Measurements from ENCODE around the gene FAR2. TPM values are rescaled to one million over a fixed set of nuclear protein-coding genes. Genes with fewer than 3 reads are reported as not detected.

FAR2 gene
- total and polyA plus RNA-seq, 2 donors (not counting 3 experiments of a cell fraction or from before 2014, with no cell fraction given) = 32.3 to 61.7 TPM

DNA sequence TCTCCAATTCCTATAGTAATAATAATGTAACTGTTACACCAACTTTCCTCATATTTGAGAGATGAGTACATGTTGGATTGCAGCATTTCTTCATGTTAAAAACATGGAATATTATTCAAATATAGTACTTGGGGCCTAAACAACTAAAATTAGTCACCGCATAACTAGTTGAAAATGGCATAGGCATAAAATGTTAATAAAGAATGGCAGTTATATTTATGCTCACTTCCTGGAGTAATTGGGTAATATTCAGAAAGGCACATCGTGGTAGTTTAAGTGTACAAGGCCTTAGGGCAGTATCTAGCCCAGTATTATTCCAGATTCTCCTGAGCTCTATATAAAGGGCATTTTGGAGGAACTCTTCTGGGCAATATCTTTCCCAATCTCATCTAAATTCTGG, 185.9 kb downstream of the FAR2 start:
- no peaks in the 10 kb centered on the region for H3K9me3 ChIP-seq (replicated peaks; ENCODE audit: control insufficient read depth, insufficient read depth, low read length)
- H3K4me3 ChIP-seq (replicated peaks in 1 of 3; ENCODE audit: insufficient read depth in 1 of 3, low read depth in 1 of 3, low read length in 3 of 3) = no peak overlapping the region
- no peaks in the 10 kb centered on the region for H4K20me1 ChIP-seq (replicated peaks; ENCODE audit: control insufficient read depth, extremely low read depth, insufficient read depth, low read length)
- TF ChIP-seq, protein P1, sequence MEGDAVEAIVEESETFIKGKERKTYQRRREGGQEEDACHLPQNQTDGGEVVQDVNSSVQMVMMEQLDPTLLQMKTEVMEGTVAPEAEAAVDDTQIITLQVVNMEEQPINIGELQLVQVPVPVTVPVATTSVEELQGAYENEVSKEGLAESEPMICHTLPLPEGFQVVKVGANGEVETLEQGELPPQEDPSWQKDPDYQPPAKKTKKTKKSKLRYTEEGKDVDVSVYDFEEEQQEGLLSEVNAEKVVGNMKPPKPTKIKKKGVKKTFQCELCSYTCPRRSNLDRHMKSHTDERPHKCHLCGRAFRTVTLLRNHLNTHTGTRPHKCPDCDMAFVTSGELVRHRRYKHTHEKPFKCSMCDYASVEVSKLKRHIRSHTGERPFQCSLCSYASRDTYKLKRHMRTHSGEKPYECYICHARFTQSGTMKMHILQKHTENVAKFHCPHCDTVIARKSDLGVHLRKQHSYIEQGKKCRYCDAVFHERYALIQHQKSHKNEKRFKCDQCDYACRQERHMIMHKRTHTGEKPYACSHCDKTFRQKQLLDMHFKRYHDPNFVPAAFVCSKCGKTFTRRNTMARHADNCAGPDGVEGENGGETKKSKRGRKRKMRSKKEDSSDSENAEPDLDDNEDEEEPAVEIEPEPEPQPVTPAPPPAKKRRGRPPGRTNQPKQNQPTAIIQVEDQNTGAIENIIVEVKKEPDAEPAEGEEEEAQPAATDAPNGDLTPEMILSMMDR (IDR thresholded peaks at IDR 0.05; ENCODE audit: extremely low read depth in 1 of 2, insufficient read depth in 1 of 2, low read depth in 1 of 2, low read length in 2 of 2) = no peak
- no peak for TF ChIP-seq MYC (IDR thresholded peaks at IDR 0.05; ENCODE audit: low read depth, low read length)
- TF ChIP-seq GATA2 (IDR thresholded peaks at IDR 0.05; ENCODE audit: insufficient read depth, insufficient read length, low read depth, low read length) = no peak
- no peak for TF ChIP-seq POLR2A (IDR thresholded peaks at IDR 0.05; ENCODE audit: low read depth, low read length)
- no peak for TF ChIP-seq FOS (IDR thresholded peaks at IDR 0.05; ENCODE audit: borderline replicate concordance, insufficient read depth, low read length)
- TF ChIP-seq EZH2 (IDR thresholded peaks at IDR 0.05; ENCODE audit: borderline replicate concordance, low read depth, low read length, severe bottlenecking) = no peak
- no peak for TF ChIP-seq JUN (IDR thresholded peaks at IDR 0.05; ENCODE audit: borderline replicate concordance, insufficient read depth, insufficient read length, low read depth)
- no peak for TF ChIP-seq POLR2AphosphoS5 (IDR thresholded peaks at IDR 0.05; ENCODE audit: insufficient read depth, low read depth, low read length)
- TF ChIP-seq, protein P2, sequence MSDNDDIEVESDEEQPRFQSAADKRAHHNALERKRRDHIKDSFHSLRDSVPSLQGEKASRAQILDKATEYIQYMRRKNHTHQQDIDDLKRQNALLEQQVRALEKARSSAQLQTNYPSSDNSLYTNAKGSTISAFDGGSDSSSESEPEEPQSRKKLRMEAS (IDR thresholded peaks at IDR 0.05; ENCODE audit: insufficient read depth, insufficient read length) = no peak
- H3K4me2 ChIP-seq (ENCODE audit: insufficient read depth, low read length) = no peak overlapping the region
- no peaks in the 10 kb centered on the region for H3K79me2 ChIP-seq (ENCODE audit: control insufficient read depth, insufficient read depth, low read length)
- no peak overlapping the region for H2AFZ ChIP-seq (ENCODE audit: low read depth, low read length)
- ChIA-PET CTCF (interaction anchor here (1.1 to 1.5 kb wide), 2 partner anchors 247 to 262 kb away, joined by 3 to 6 read pairs; no protein-coding TSS in a partner anchor), POLR2A (no interaction called here)
- intact Hi-C loops (cut with micrococcal nuclease) (no loop called here), dilution Hi-C loops (cut with MboI; ENCODE audit: extremely low pct_ligation_motif_present, low sequenced_read_pairs) (no loop called here)
- FAIRE-seq (no peak), DNase-seq (ENCODE audit: low read depth, low spot score) (no peak)
- no peak overlapping the region for H3K9ac ChIP-seq (replicated peaks; ENCODE audit: extremely low read depth, insufficient read depth, low read length)
- H3K27ac ChIP-seq (ENCODE audit: insufficient read depth, low read depth, low read length) = no peak overlapping the region
- H3K9me1 ChIP-seq (replicated peaks; ENCODE audit: control insufficient read depth, extremely low read depth, insufficient read depth, low read length) = no peaks in the 10 kb centered on the region
- H3K27me3 ChIP-seq (ENCODE audit: control insufficient read depth in 2 of 2, insufficient read depth in 2 of 2, low read length in 2 of 2) = no peaks in the 10 kb centered on the region
- peaks cover 3% of the 10 kb centered on the region in 2 experiments for H3K36me3 ChIP-seq (ENCODE audit: control insufficient read depth in 2 of 2, extremely low read depth in 1 of 2, insufficient read depth in 2 of 2, low read length in 2 of 2)
- no TSS peak for BruUV-seq (replicated peaks)
- no peaks in the 10 kb centered on the region for H3K4me1 ChIP-seq (ENCODE audit: control insufficient read depth, extremely low read depth, insufficient read depth, low read length)

Measured in endothelial cell of umbilical vein (primary cell).